GM10266 (cell line): ENCODE data around the gene ZSCAN2.

Experiments used
- DNase-seq: peaks from one replicate; pipeline ENCODE4 v3.0.0; 2012; ENCODE audit errors: extremely low spot score
- CTCF ChIP-seq: IDR thresholded peaks from 2 replicates; pipeline ENCODE4 v1.5.1; 2012; ENCODE audit warnings: mild to moderate bottlenecking, low read depth; ENCODE audit not compliant: control insufficient read depth, insufficient read depth; ENCODE audit errors: missing control alignments

Gene ZSCAN2

GRCh38 chr15:84658080-84658787 is 57.4 kb downstream of the ZSCAN2 start, which contains the start of gene NMB:
TSS of gene NMB (minus strand) at chr15:84658199. CDS start at chr15:84658152, 47 bp downstream.
- peak; percentile 83 for DNase-seq
- TF ChIP-seq CTCF: peak; percentile 58

- peak; percentile 31 for DNase-seq
These were observed 58.1 kb downstream of the ZSCAN2 start for GRCh38 chr15:84658788-84659411.

GRCh38 chr15:84659904-84660781 is 59.3 kb downstream of the ZSCAN2 start:
- TF ChIP-seq CTCF: no peak
- DNase-seq: no peak

More at GRCh38 chr15:84658788-84659411, 58.1 kb downstream of the ZSCAN2 start:
- no peak for TF ChIP-seq CTCF

- no peak for TF ChIP-seq CTCF
- no peak for DNase-seq
These were observed 60.2 kb downstream of the ZSCAN2 start for GRCh38 chr15:84661001-84661400.

- no peak for TF ChIP-seq CTCF
- no peak for DNase-seq
These were observed 65.6 kb downstream of the ZSCAN2 start for GRCh38 chr15:84666373-84666772.

- TF ChIP-seq CTCF: no peak
- no peak for DNase-seq
These were observed 67.6 kb downstream of the ZSCAN2 start for GRCh38 chr15:84668221-84668982.
